GM12878 (cell line): ENCODE measurements around the gene GRIN2A. TPM values are rescaled to one million over a fixed set of nuclear protein-coding genes. Genes with fewer than 3 reads are reported as not detected.

Experiments
- ATAC-seq: fragments of 200-7000 bp; cut with Tn5 transposase; 3 replicates; pipeline ENCODE4 v1.9.1; 2020; ENCODE audit warnings: mild to moderate bottlenecking, moderate library complexity
- BruUV-seq: library from RNA; stranded (reverse); fragments of 400-500 nt; replicated peaks from 2 replicates; lab custom pipeline; 2021; lab: Mats Ljungman, UMichigan
- CTCF ChIA-PET: fragments of 300-600 bp; sonication (Branson Sonifier 250); formaldehyde crosslinking; extraction: SDS; loops from one replicate; lab custom pipeline; 2021; ENCODE audit warnings: inconsistent platforms; lab: Yijun Ruan, JAX
- POLR2A ChIA-PET: fragments of 350-600 bp; formaldehyde crosslinking; extraction: SDS; loops from one replicate; lab custom pipeline; 2021; ENCODE audit warnings: inconsistent platforms; lab: Charles Lee
- RAD21 ChIA-PET: fragments of 300-600 bp; sonication (Branson Sonifier 250); formaldehyde crosslinking; loops from one replicate; lab custom pipeline; 2023; ENCODE audit warnings: antibody characterized with exemption; ENCODE audit not compliant: unreplicated experiment; lab: Charles Lee
- SMC1A ChIA-PET: fragments of 300-600 bp; sonication (Branson Sonifier 250); formaldehyde crosslinking; loops from one replicate; lab custom pipeline; 2023; ENCODE audit not compliant: unreplicated experiment, uncharacterized antibody; lab: Charles Lee
- DNase-seq: peaks from one replicate; pipeline ENCODE4 v3.0.0-alpha.2; 2011; ENCODE audit warnings: low read depth, low spot score
- FAIRE-seq: peaks from 3 replicates; lab custom pipeline; 2011; peaks lifted over from hg19 to GRCh38; lab: Jason Lieb, UNC
- H2AFZ ChIP-seq: 2 replicates; pipeline ENCODE4 v1.6.0; 2011; ENCODE audit warnings: low read depth, low read length, control low read depth; ENCODE audit not compliant: control insufficient read depth
- H3K27ac ChIP-seq: 2 replicates; pipeline ENCODE4 v1.5.1; 2011; ENCODE audit warnings: control low read depth; ENCODE audit not compliant: control insufficient read depth, insufficient read depth
- H3K27me3 ChIP-seq, 2 experiments: replicated peaks in 1 of 2; 2 replicates each; pipeline versions ENCODE4 v1.6.0 to v1.6.1; 2011; ENCODE audit warnings: low read length in 1 of 2; ENCODE audit not compliant: control insufficient read depth in 2 of 2, insufficient read depth in 2 of 2
- H3K36me3 ChIP-seq, 2 experiments: 2 replicates each; pipeline ENCODE4 v1.5.1; 2011; ENCODE audit warnings: low read length in 1 of 2; ENCODE audit not compliant: control insufficient read depth in 2 of 2, insufficient read depth in 2 of 2
- H3K4me1 ChIP-seq: 2 replicates; pipeline ENCODE4 v1.6.1; 2011; ENCODE audit warnings: mild to moderate bottlenecking, low read length, moderate library complexity, mixed read lengths; ENCODE audit not compliant: control insufficient read depth, insufficient read depth
- H3K4me2 ChIP-seq: 2 replicates; pipeline ENCODE4 v1.6.0; 2011; ENCODE audit warnings: control low read depth; ENCODE audit not compliant: control insufficient read depth, insufficient read depth
- H3K4me3 ChIP-seq: fragments of 200-600 bp; sonication (generic); 2 replicates; pipeline ENCODE4 v1.5.1; 2016
- H3K79me2 ChIP-seq: 2 replicates; pipeline ENCODE4 v1.6.0; 2011; ENCODE audit warnings: low read length; ENCODE audit not compliant: control insufficient read depth, insufficient read depth
- H3K9ac ChIP-seq: 2 replicates; pipeline ENCODE4 v1.8.0; 2011; ENCODE audit warnings: low read length, control low read depth, mixed read lengths; ENCODE audit not compliant: control insufficient read depth, insufficient read depth
- H3K9me3 ChIP-seq: replicated peaks from 3 replicates; pipeline ENCODE4 v1.5.1; 2011; ENCODE audit warnings: mild to moderate bottlenecking, low read length; ENCODE audit not compliant: control insufficient read depth, insufficient read depth
- H4K20me1 ChIP-seq: 2 replicates; pipeline ENCODE4 v1.6.0; 2011; ENCODE audit not compliant: control insufficient read depth, insufficient read depth
- ASH2L ChIP-seq: fragments of 300-600, 200-600 bp; sonication (generic); IDR thresholded peaks from 2 replicates; pipeline ENCODE4 v1.6.1; 2017; ENCODE audit warnings: low read depth, mild to moderate bottlenecking, borderline replicate concordance
- CBX5 ChIP-seq: sonication (generic); IDR thresholded peaks from 2 replicates; pipeline ENCODE4 v1.6.1; 2016; ENCODE audit warnings: low read depth, moderate library complexity, mild to moderate bottlenecking, inconsistent platforms
- CREM ChIP-seq: IDR thresholded peaks from 2 replicates; pipeline ENCODE4 v1.6.1; 2014; ENCODE audit warnings: antibody characterized with exemption, low read depth
- EP300 ChIP-seq, 2 experiments: fragments of 150-350 bp in 1 of 2; IDR thresholded peaks; 2 replicates each; pipeline ENCODE4 v1.6.1; 2011 to 2012; ENCODE audit warnings: low read depth in 2 of 2, low read length in 2 of 2, borderline replicate concordance in 1 of 2, improper control_type of control experiment in 1 of 2, inconsistent platforms in 1 of 2; ENCODE audit not compliant: control insufficient read depth in 1 of 2
- GATAD2B ChIP-seq: fragments of 450-650 bp; conservative IDR thresholded peaks from 2 replicates; pipeline ENCODE4 v1.6.1; 2017; ENCODE audit warnings: low read depth, mild to moderate bottlenecking, moderate library complexity
- RUNX3 ChIP-seq: IDR thresholded peaks from 2 replicates; pipeline ENCODE4 v1.6.1; 2012; ENCODE audit warnings: low read length, inconsistent platforms
- YBX1 ChIP-seq: fragments of 450-650 bp; IDR thresholded peaks from 2 replicates; pipeline ENCODE4 v1.6.1; 2016; ENCODE audit warnings: antibody characterized with exemption
- WGBS: methylation state at CpG from one replicate; pipeline ENCODE4 v1.1.6; 2016; ENCODE audit warnings: low lambda C conversion rate; ENCODE audit not compliant: insufficient replicate concordance, insufficient coverage; ENCODE audit errors: missing lambda C conversion rate; 5-methylcytosine and 5-hydroxymethylcytosine counted together
- in situ Hi-C: fragments of 300-500 bp; cut with MboI; formaldehyde crosslinking; loops from 9 replicates; pipeline ENCODE4 v1.14.3; 2018; ENCODE audit warnings: mixed read lengths
- intact Hi-C: fragments of 100-400 bp; cut with micrococcal nuclease; formaldehyde crosslinking; loops from one replicate; pipeline ENCODE4 v1.14.2; 2022; ENCODE audit not compliant: unreplicated experiment
- polyA plus RNA-seq, 11 experiments: library from polyadenylated mRNA; depleted of rRNA in 4 of 11; unstranded in 6 of 11; stranded (reverse) in 5 of 11; fragments of >200 nt; fragmentation: Nextera tagmentation in 4 of 11; fragmentation: Illumina TruSeq in 1 of 11; extraction: Ambion mirVana in 4 of 11; extraction: Trizol in 1 of 11; gene quantifications; 1 replicate in 1 of 11; 2 replicates in 10 of 11; pipeline versions ENCODE4 v1.2.1 to v1.2.3, GENCODE V29; 2011 to 2016; ENCODE audit warnings: inconsistent platforms in 2 of 11, missing spikeins in 2 of 11, low read depth in 1 of 11
- total RNA-seq, 4 experiments: library from RNA; depleted of rRNA in 3 of 4; stranded (reverse); fragments of >200 nt in 3 of 4; fragmentation: Illumina TruSeq in 1 of 4; extraction: Trizol in 1 of 4; gene quantifications; 2 replicates each; pipeline versions ENCODE4 v1.2.1 to v1.2.3, GENCODE V29; 2013 to 2021
- TF ChIP-seq, protein P1 (sequence below): IDR thresholded peaks from 2 replicates; pipeline ENCODE4 v1.6.1; 2012; ENCODE audit warnings: low read depth, low read length, improper control_type of control experiment
- TF ChIP-seq, protein P2 (sequence below): fragments of 450-650 bp; IDR thresholded peaks from 2 replicates; pipeline ENCODE4 v1.6.1; 2016; ENCODE audit warnings: mild to moderate bottlenecking, moderate library complexity, borderline replicate concordance
- TF ChIP-seq, protein P3 (sequence below): fragments of 150-350 bp; IDR thresholded peaks from 2 replicates; pipeline ENCODE4 v1.6.1; 2016; ENCODE audit warnings: low read depth, low read length

GRIN2A gene
- total and polyA plus RNA-seq, 10 of the 15 experiments (the other 5 are each of a cell fraction or from before 2014, with no cell fraction given) = 2.4 to 13.3 (median 7.3) TPM

DNA sequence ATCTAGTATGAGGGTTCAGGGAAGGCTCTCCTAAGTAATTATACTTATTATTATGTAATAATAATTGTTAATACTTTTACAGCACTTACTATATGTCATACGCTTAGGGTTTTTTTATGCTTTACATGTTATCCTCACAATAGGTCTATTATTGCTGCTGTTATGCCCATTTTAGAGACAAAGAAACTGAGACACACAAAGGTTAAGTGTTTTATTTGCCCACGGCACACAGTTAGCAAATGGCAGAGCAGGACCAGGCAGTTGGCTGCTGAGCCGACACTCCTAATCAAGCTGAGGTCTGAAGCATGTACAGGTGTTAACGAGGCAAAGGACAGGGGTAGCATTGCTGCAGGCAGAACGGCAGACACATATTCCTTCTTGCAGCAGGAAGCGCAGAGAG, 443.5 kb downstream of the GRIN2A start:
- ChIA-PET CTCF (interaction anchor here (0.6 kb wide), 1 partner anchor 907 kb away, joined by 3 read pairs; no protein-coding TSS in a partner anchor), POLR2A (no interaction called here), RAD21 (no interaction called here), SMC1A (no interaction called here)
- Histone ChIP-seq H3K79me2 (no peaks in the 10 kb centered on the region), H2AFZ (no peak overlapping the region), H3K4me1 (no peaks in the 10 kb centered on the region), H3K4me3 (no peak overlapping the region), H3K9me3 (no peaks in the 10 kb centered on the region), H4K20me1 (no peaks in the 10 kb centered on the region), H3K27ac (no peak overlapping the region), H3K27me3 (no peaks in the 10 kb centered on the region), H3K9ac (no peak overlapping the region), H3K36me3 (no peaks in the 10 kb centered on the region), H3K4me2 (no peak overlapping the region)
- no TSS peak for BruUV-seq
- intact Hi-C loops (no loop called here), in situ Hi-C loops (no loop called here)
- DNase-seq (no peak), FAIRE-seq (no peak), ATAC-seq (no peak)
- TF ChIP-seq ASH2L (no peak), YBX1 (no peak), CREM (no peak), GATAD2B (no peak), EP300 (IDR thresholded peaks at IDR 0.05; ENCODE audit: borderline replicate concordance in 1 of 2, control insufficient read depth in 1 of 2, low read depth in 2 of 2, low read length in 2 of 2) (no peak), CBX5 (no peak), RUNX3 (no peak)
- TF ChIP-seq, protein P1, sequence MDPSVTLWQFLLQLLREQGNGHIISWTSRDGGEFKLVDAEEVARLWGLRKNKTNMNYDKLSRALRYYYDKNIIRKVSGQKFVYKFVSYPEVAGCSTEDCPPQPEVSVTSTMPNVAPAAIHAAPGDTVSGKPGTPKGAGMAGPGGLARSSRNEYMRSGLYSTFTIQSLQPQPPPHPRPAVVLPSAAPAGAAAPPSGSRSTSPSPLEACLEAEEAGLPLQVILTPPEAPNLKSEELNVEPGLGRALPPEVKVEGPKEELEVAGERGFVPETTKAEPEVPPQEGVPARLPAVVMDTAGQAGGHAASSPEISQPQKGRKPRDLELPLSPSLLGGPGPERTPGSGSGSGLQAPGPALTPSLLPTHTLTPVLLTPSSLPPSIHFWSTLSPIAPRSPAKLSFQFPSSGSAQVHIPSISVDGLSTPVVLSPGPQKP = no peak
- TF ChIP-seq, protein P2, sequence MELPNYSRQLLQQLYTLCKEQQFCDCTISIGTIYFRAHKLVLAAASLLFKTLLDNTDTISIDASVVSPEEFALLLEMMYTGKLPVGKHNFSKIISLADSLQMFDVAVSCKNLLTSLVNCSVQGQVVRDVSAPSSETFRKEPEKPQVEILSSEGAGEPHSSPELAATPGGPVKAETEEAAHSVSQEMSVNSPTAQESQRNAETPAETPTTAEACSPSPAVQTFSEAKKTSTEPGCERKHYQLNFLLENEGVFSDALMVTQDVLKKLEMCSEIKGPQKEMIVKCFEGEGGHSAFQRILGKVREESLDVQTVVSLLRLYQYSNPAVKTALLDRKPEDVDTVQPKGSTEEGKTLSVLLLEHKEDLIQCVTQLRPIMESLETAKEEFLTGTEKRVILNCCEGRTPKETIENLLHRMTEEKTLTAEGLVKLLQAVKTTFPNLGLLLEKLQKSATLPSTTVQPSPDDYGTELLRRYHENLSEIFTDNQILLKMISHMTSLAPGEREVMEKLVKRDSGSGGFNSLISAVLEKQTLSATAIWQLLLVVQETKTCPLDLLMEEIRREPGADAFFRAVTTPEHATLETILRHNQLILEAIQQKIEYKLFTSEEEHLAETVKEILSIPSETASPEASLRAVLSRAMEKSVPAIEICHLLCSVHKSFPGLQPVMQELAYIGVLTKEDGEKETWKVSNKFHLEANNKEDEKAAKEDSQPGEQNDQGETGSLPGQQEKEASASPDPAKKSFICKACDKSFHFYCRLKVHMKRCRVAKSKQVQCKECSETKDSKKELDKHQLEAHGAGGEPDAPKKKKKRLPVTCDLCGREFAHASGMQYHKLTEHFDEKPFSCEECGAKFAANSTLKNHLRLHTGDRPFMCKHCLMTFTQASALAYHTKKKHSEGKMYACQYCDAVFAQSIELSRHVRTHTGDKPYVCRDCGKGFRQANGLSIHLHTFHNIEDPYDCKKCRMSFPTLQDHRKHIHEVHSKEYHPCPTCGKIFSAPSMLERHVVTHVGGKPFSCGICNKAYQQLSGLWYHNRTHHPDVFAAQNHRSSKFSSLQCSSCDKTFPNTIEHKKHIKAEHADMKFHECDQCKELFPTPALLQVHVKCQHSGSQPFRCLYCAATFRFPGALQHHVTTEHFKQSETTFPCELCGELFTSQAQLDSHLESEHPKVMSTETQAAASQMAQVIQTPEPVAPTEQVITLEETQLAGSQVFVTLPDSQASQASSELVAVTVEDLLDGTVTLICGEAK = no peak
- TF ChIP-seq, protein P3, sequence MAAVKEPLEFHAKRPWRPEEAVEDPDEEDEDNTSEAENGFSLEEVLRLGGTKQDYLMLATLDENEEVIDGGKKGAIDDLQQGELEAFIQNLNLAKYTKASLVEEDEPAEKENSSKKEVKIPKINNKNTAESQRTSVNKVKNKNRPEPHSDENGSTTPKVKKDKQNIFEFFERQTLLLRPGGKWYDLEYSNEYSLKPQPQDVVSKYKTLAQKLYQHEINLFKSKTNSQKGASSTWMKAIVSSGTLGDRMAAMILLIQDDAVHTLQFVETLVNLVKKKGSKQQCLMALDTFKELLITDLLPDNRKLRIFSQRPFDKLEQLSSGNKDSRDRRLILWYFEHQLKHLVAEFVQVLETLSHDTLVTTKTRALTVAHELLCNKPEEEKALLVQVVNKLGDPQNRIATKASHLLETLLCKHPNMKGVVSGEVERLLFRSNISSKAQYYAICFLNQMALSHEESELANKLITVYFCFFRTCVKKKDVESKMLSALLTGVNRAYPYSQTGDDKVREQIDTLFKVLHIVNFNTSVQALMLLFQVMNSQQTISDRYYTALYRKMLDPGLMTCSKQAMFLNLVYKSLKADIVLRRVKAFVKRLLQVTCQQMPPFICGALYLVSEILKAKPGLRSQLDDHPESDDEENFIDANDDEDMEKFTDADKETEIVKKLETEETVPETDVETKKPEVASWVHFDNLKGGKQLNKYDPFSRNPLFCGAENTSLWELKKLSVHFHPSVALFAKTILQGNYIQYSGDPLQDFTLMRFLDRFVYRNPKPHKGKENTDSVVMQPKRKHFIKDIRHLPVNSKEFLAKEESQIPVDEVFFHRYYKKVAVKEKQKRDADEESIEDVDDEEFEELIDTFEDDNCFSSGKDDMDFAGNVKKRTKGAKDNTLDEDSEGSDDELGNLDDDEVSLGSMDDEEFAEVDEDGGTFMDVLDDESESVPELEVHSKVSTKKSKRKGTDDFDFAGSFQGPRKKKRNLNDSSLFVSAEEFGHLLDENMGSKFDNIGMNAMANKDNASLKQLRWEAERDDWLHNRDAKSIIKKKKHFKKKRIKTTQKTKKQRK = no peak
- 23% methylated on average over 6 of the region's 6 CpGs for WGBS
